Stimulated activated CD4-positive, alpha-beta T cell treated with anti-CD3 and anti-CD28 coated beads, Interleukin-4, amount 100 ng/mL, for 24 hours (primary cell): Measurements from ENCODE around the gene ALK.

Source experiments
- DNase-seq: peaks from one replicate; pipeline ENCODE4 v3.0.0-alpha.2; 2020

The ALK gene

DNA sequence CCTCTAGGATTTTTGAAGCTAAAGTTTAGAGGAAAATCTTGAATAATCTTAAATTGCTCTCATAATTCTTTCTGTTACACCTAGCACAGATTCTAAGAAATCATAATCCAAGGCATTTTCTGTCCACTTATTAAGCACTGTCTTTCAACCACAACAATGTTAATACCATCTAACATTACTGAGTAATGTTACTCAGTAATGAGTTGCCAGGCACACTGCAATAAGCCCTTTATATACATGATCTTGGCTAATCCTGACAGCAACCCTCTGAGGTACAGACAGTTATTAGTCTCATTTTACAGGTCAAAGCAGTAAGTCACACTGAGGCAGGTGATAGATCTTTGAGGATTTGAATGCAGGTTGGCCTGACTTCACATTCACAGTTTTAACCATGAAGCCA is 291.9 kb downstream of the ALK start:
- no peak for DNase-seq

DNA sequence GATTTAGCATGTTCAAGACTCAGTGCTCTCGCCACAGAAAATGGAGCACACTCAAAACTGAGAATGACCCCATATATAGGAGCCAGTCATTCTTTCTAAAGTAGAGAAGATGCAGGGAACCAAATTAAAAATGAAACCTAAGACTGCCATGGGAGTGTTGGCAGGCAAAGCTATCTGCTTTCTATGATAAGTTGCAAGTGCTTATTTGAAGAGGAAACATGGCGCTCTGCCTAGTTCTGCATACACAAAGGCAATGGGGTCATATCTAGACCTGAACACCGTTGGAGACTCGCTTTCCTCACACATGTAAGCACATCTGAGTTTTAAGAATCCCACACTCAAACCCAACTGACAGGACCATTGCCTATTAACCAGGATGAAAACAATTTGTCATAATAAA is 292.5 kb downstream of the ALK start:
- DNase-seq, result no peak

DNA sequence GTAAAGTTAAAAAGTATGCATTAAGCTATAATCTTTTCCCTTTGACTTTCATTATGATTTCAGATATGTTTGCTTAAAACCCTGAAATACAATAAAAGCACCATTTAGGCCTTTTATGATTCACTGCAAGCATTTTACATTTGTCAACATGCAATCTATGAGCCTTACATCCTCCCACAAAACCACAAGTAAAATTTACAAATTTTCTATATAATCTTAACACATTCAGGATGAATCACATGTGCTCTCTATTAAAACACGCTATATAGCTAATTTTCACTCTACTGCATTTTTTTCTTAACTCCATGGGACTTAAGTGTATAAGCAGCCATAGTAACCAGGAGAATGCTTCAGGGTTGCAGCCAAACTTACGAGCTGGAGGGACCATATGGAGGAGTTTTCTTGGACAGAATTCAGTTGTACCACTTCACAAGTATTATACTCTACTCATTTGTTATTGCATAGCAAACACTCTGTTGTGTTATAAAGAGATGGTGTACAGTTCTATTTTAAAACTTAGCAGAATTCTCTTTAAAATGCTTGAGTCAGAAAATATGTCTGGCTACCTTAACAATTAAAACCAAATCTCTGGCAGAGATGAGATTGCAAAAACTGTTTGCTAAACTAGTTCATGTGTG is 293.2 kb downstream of the ALK start:
- DNase-seq, result no peak

DNA sequence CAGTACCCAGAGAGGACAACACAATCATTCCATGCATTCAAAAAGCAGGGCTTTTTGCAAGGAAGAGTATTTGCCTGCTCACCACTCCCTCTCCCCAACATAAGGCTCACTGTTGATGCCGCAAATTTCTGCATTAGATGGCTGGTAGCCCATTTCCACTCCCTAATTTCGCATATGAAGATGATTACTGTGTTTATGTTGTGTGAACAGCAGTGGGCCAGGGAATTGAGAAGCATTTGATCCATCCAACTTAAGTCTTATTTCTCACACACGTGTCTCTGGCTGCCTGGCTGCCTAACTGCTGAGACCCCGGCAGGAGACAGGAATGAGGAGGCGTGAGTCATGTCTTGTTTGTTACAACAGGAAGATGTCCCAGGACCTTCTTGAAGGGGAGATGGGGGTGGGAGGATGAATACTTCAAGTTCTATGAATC is 294.1 kb downstream of the ALK start:
- DNase-seq, result no peak

DNA sequence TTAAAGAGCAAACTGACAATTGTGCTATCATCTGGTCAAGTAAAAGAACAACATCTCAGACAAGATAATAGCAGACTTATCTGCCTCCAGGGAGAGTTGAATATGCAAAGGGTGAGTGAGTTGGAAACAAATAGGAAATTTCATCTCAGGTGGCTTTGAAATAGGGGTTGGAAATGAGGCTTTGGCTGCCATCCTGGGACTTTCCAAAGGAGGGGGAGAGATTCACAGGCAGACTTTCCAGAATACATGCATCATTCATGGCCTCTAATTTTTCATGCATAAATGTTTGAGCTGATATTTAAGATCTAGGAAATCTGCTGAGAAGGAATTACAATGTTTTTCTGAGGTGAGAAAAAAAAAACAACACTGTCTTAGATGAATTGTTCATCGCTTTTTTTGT is 300.5 kb downstream of the ALK start:
- DNase-seq, result no peak

DNA sequence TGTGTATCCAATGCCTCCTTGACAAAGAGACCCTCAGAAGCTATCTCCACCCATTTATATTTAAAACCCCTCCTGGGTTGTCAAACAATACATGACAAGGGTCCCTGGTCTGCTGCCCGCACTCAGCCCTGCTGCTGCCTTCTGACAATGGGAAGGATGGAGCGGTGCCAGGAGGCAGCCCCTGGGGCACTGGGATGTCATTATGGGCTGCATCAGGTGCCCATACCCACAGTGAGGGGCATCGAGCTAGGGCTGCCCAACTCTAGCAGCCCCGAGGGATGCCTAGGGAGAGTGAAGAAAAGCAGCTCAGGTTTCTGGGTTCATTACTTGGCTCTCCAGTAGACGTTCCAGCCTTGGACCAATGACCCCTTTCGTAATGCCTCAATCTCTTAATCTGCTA is 301.7 kb downstream of the ALK start:
- no peak for DNase-seq

DNA sequence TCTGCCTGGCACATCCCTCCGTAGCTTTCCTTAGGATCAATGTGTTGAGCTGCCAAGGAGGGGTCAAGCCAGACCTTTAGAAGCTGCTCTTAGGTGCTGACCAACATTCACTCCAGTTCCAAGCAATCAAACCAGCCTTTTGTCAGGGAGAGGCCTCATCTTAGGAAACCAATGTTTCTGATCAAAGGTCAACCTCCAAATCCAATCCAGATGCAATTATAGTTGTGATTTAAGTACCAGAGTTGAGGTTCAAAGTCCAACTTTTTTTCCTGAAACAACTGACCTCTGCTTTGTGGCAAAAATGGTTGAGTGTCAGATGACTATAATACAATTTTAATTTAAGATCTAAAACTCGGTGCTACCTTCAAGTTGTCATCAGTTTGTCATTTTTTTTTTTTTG is 303.4 kb downstream of the ALK start:
- DNase-seq, result no peak

DNA sequence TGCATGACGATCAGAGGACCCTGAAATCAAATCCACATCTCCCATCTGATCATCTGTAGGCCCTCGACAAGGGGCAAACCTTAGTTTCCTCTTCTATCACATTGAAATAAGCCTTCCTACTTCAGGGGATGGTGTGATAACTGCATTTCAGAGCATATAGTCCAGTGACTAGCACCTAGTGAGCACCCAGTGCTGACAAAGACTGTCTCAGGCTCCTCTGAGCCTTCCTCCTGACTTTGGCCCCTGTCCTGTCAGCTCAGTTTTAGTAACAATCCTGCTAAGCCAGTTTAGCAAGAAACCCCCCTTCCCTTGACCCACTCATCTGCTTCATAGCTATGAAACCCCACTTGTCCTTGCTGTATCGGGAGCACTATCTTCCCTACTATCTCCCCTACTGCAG is 304.0 kb downstream of the ALK start:
- no peak for DNase-seq

DNA sequence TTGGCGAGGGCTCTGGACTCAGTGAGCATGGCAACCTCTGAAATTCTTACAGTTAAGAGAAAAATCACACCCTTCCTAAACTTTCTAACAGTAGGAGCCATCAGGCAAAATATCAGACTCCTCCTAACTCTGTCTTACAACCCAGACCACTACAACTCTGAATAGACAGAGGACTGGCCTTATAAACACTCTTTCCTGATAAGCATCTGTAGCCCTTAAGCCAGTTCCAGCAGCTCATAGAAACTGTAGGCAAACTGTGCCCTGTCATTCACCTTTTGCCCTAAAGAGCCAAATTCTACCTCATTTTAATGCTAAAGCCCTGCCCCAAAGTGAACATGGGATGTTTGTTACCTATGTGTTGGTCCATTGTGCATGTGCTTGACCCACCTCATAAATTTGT is 304.8 kb downstream of the ALK start:
- no peak for DNase-seq

DNA sequence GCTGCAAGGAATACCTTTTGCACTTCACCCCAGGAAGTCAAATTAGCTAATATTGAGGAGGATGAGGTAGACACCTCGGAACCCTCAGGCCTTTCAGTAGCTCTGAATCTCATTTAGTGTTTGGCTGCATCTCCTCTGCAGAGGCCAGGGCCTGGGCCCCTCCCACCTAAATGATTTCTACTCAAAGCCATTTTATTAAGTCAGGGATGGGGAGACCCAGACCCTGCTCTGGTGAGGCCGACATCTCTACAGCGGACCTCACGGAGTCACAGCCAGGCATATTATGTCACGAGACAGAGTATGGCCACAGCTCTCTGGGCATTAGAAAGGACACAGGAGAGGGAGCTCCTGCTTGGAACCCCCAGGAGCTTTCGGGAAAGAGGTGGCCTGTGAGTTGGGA is 305.5 kb downstream of the ALK start:
- no peak for DNase-seq

DNA sequence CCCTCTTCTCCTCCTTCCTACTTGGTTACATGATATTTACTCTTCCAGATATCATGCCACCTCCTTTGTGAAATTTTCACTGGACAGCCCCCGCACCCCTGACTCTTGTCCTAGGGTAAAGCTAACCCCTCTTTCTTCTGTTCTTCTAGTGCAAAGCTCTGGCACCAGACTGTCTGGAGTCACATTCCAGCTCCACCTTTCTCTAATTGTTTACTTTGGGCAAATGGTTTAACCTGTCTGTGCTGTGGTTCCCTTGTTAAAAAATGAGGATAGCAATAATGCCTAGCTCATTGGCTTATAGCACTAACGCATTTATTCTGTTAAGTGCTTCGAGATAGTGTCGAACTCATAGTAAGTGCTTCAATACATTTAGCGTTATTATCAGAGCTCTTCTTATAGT is 306.2 kb downstream of the ALK start:
- no peak for DNase-seq

DNA sequence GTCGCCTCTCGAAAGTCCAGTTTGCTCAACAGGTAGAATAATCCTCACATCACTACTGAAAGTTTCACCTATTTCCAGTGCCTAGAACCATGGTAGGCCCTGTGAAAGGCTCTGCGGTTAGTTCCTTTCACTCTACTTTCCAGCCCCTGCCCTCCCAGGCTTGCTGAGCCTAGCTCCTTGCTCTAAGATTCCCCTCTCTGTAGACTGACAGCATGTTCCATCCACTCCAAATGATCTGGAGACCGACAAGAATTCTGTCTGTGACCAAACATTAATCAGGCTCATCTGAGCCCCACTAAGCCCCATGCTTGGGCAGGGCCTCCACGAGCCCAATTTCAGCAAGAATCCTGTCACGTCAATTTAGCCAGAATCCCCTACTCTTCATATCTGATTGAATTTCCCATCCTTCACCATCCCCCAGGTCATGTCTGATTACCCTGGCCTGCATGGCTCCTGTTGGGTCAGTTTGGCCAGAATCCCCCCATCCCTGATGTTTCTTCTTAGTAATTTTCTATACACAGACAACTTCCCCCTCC is 307.0 kb downstream of the ALK start:
- no peak for DNase-seq

DNA sequence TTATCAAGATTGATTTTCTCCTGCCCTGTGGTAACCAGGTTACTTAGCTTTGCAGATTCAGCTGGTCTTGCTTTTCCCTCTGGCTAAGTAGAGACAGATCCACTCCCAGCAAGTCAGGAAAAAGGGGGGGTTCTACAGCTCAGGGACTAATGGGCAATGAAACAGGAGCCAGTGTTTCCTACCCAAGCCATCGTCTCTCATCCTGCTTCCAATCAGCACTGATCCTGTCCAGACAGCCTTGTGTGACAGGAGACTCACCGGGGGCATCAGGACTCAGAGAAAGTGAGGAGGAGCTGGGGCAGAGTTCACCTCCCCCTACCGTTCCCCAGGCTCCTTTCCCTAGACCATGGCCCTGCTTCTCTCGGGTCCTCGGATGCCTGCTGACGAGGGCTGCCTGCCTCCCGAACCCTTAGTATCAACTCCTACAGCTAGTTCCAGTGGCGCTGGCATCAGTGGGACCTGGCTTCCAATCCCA is 307.6 kb downstream of the ALK start:
- DNase-seq, result no peak

DNA sequence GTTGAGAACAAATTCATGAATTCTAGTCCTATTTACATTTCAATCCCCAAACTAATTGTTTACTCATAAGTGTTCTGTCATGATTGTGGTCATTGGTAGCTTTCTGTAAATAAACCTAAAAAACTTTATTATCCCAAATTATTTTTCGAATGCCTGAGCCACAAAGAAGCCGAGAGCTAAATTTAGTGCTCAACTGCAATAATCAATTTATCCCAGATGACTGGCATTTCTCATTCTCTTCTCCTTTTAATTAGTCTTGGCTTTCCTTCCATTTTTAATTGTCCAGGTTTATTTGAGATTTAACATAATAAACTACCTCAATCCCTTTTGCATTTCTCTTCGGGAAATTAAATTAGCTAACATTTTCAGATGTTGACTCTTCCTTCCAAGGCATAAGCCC is 308.3 kb downstream of the ALK start:
- DNase-seq, result no peak

DNA sequence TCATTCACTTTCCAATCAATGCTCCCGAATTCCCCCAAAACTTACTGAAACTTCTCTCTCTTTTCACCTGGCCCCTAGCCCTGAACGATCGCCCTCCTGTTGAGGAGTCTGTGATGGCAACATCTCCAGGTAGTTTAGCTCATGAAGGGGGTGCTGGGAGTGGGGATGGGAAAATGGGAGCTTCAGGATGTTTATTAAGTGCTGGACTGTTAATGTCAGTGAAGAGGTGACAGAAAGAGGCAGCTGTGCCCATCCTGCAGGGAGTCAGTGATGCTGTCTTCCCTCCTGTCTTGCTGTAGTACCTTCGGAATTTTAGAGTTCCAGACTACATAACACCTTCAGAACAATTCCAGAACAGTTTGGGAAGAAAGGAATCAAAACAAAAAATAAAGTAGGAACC is 308.8 kb downstream of the ALK start:
- DNase-seq, result no peak

DNA sequence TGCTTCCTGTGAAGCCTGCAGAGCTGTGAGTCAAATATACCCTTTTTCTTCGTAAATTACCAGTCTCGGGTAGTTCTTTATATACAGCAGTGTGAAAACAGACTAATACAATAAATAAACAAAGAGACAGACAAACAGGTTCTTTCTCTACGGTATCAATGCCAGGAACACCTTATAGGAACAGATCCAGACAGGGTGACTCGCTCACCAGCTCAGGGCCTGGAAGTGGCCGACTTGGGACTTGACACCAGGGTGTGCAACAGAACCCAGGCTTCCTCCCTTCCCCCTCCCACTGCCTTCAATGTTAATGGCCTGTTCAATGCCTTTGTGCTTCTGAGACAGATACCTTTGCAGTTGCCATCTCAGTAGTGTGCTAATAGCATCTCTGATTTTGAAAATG is 309.5 kb downstream of the ALK start:
- no peak for DNase-seq

DNA sequence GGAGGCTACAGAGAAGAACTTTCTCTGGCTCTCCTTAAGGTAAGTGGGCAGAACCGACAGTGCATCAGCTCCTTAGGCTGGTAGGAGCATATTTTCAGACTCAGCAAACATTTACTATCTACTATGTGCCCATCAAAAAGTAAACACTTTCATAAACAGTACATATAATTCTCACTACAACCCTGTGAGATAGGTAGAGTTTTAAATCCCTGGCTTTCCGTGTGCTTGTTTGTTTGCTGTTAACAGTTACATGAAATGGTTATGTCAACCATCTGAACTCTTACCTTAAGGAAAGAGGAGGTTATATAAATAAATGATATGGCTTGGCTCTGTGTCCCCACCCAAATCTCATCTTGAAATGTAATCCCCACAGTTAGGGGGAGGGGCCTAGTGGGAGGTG is 310.1 kb downstream of the ALK start:
- DNase-seq, result no peak

DNA sequence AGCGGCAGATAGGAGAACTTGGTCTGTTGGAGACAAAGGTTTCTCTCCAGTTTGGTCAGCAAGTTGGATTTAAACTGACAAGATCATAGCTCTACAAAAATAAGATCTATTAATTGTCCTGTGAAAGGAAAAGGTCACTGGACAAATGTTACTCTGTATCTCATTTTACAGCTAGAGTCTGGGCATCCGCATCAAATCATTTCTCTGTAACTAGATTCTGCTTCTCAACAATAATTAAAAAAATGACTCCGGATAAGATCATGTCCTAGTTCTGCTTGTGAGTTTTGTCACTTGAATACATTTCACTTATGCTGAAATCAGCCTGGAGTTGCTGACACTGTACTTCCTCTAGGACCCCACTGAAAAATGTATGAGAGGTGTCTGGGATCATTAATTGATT is 310.8 kb downstream of the ALK start:
- no peak for DNase-seq

DNA sequence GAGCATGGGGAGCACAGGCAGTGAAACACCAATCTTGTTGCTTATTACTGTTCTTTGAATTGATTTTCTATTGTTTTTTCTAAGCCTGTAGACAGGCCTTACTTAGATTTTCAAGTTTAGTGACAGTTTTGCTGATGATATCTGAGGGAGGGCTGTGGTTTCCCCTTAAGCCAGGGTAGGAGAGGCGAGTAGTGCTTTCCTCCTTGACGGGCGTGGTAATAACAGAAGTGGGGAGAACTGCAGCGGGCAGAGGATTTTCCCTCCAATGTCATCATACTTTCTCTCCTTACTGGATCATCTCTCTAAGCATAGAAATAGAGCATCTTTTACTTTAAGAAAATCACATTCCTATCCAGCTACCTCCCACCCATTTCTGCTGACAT is 314.4 kb downstream of the ALK start:
- no peak for DNase-seq

DNA sequence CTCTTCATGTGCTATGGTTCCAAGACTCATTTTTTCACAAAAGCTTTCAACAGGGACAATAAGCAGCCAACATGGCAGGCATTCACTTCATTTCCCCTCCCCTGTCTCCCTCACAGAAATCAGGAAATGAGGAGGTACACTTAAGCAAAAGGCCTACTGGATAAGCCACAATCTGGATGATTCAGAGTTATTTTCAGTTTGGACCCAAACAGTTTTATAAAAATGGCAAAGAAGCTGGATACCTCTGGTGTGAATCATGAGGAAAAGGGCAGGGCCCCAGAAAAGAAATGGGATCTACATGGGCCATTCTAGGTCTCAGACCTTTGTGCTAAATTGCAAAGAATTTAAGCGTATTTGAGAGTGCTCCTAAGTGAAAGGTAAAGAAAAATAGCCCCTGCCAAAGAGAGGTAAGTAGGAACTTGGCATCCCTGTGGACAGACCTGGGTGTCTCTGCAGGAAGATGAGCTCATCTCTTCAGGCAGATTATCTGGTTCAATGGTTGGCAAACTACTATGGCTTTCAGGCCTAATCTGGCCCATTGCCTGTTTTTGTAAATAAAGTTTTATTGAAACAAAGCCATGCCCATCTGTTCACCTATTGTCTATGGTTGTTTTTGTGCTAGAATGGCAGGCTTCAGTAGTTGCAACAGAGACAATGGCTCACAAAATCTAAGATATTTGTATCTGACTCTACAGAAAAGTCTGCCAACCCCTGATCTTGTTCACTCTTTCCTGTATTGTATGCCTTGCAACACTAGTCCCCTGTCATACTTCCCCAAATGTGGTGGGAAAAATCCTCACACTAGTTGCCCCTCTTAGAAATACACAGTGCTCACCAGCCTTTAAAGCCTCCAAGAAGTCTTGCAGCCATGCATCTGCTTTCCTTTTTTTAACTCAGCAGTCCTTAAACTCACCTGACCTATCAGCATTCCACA is 315.0 kb downstream of the ALK start:
- DNase-seq, result no peak

DNA sequence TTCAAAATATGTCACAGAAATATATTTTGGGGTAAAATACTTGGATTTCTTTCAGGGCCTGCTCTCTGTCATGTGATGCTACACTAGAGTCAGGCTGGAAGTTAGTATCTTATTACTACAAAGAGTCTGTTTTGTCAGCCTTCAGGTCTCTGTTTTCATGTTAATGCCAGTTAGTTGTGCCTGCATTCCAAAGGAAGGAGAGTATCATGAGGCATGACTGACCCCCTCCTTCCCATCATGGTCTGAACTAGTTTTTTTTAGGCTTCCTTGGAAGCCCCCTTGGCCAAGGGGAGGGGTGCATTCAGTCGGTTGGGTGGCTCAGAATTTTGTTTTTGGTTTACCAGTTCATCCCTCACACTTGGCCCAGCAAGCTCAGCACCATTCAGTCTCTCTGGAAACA is 318.0 kb downstream of the ALK start:
- no peak for DNase-seq

DNA sequence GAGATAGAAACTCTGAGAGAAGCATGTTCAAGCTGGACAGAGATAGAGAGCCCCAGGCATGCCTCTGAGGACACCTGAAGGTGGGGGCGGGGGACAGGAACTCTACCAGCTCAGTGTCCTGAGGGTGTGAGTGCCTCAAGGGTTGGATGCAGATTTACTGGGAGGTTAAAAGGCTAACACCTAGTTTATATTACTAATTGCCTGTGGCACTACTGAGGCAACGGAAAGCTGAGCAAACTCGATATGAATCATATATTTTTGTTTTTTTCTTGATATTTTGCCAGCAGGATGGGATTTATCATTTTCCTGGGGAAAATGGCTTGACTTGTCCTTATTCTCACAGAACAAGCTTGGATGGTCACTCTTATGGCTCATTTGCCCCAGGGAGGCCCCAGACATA is 319.5 kb downstream of the ALK start:
- no peak for DNase-seq

DNA sequence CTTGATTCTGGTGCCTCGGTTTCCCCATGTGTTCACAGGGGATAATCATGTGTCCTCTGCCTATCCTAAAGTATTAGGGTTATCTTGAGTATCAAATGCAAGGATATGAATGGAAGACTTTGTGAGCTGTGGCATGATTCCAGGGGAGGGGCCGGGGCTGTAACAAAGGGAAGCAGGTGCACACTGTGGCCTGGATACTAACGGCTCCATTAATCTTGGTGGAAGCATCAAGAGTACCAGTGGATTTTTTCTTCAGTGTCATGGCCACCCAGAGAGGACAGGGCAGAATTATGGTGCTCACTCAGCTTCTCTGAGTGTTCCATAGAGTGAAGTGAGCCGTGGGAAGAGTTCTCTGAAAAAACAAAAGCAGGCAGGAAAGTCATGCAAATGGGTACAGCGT is 320.1 kb downstream of the ALK start:
- no peak for DNase-seq

DNA sequence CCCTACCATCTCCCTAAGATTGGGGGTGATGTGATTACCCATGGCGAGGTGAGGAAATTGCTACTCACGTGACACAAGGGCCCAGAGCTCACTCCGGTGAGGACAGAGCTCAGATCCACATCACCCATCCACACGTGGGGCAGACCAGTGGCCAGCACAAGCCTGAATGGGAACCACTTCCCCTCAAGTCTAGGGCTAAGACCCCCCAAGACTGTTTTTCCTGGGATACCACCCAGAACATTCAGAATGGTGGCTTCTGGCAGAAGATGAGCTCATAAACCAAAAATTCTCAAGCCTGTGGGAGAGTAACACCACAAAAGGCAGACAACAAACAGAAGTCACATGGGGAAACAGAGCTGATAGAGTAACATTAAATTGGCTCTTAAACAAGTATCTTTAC is 321.4 kb downstream of the ALK start:
- no peak for DNase-seq
